ENCODE results near the gene ANKRD29.

DNA sequence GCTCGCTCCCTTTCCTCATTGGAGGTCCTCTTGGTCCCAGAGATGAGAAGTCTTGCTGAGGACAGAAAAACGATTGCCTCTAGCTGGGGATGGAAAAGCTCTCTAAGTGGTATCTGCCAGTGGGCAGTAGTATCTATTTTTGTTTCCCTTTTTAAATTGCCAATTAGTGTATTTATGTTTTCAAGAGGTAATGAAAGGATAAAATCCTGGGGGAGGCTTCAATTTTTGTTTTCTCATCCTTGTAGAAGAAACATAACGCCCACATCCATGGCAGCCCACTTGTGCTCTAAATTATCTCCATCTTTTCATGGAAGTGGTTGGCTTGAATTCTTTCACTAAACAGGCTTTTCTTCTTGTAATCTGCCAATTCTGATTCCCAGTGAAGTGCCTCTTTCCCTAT, 14.3 kb downstream of the ANKRD29 start:
- TF ChIP-seq, protein P1, sequence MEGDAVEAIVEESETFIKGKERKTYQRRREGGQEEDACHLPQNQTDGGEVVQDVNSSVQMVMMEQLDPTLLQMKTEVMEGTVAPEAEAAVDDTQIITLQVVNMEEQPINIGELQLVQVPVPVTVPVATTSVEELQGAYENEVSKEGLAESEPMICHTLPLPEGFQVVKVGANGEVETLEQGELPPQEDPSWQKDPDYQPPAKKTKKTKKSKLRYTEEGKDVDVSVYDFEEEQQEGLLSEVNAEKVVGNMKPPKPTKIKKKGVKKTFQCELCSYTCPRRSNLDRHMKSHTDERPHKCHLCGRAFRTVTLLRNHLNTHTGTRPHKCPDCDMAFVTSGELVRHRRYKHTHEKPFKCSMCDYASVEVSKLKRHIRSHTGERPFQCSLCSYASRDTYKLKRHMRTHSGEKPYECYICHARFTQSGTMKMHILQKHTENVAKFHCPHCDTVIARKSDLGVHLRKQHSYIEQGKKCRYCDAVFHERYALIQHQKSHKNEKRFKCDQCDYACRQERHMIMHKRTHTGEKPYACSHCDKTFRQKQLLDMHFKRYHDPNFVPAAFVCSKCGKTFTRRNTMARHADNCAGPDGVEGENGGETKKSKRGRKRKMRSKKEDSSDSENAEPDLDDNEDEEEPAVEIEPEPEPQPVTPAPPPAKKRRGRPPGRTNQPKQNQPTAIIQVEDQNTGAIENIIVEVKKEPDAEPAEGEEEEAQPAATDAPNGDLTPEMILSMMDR (IDR thresholded peaks at IDR 0.05) = no peak
- TF ChIP-seq POLR2AphosphoS5 (IDR thresholded peaks at IDR 0.05) = no peak
- TF ChIP-seq POLR2A (IDR thresholded peaks at IDR 0.05) = no peak

Measured in prostate gland (tissue), 2 donors.